Skeletal muscle tissue (tissue), 4 donors: Measurements from ENCODE around the gene SCNN1B. TPM values are rescaled to one million over a fixed set of nuclear protein-coding genes. Genes with fewer than 3 reads are reported as not detected.

Experiments
- H3K27ac ChIP-seq: one replicate; pipeline ENCODE4 v1.7.0; 2013; ENCODE audit warnings: mild to moderate bottlenecking, low read depth, low read length, inconsistent platforms
- H3K27me3 ChIP-seq, 3 donors: one replicate each; pipeline ENCODE4 v1.7.0; 2013; ENCODE audit warnings: low read length in 3 of 3; ENCODE audit not compliant: control insufficient read depth in 3 of 3, insufficient read depth in 3 of 3
- H3K36me3 ChIP-seq, 3 donors: one replicate each; pipeline ENCODE4 v1.7.0; 2013; ENCODE audit warnings: low read length in 3 of 3; ENCODE audit not compliant: control insufficient read depth in 3 of 3, insufficient read depth in 3 of 3
- H3K4me1 ChIP-seq, 3 donors: one replicate each; pipeline ENCODE4 v1.7.0; 2013; ENCODE audit warnings: low read length in 3 of 3, mild to moderate bottlenecking in 3 of 3; ENCODE audit not compliant: control insufficient read depth in 3 of 3, insufficient read depth in 3 of 3
- H3K4me3 ChIP-seq, 3 donors: one replicate each; pipeline ENCODE4 v1.7.0; 2013; ENCODE audit warnings: low read length in 3 of 3
- H3K9ac ChIP-seq, 3 donors: one replicate each; pipeline ENCODE4 v1.7.0; 2013; ENCODE audit warnings: low read length in 3 of 3, mild to moderate bottlenecking in 3 of 3, moderate library complexity in 2 of 3, low read depth in 1 of 3
- H3K9me3 ChIP-seq, 3 donors: one replicate each; pipeline ENCODE4 v1.7.0; 2013; ENCODE audit warnings: low read length in 3 of 3; ENCODE audit not compliant: control insufficient read depth in 3 of 3
- total RNA-seq: library from RNA; depleted of rRNA; stranded (reverse); fragments of >200 nt; gene quantifications from one replicate; pipeline ENCODE4 v1.2.3, GENCODE V29; 2014
- donor health status: Osteomylitis.

Gene SCNN1B
- total RNA-seq, 1 donor from 2014 or later, result not detected

- Histone ChIP-seq H3K4me1 (no peaks in the 10 kb centered on the region), H3K9me3 (no peaks in the 10 kb centered on the region), H3K9ac (no peak overlapping the region), H3K27ac (no peak overlapping the region), H3K4me3 (no peak overlapping the region), H3K27me3 (no peaks in the 10 kb centered on the region), H3K36me3 (no peaks in the 10 kb centered on the region)
Observed at GRCh38 chr16:23317266-23317661, 15.2 kb downstream of the SCNN1B start.

GRCh38 chr16:23317751-23318150, 15.6 kb downstream of the SCNN1B start:
- H3K27ac ChIP-seq, result no peak overlapping the region
- H3K4me1 ChIP-seq, result no peaks in the 10 kb centered on the region
- no peaks in the 10 kb centered on the region for H3K9me3 ChIP-seq
- H3K4me3 ChIP-seq, result no peak overlapping the region
- H3K27me3 ChIP-seq, result no peaks in the 10 kb centered on the region
- H3K36me3 ChIP-seq, result no peaks in the 10 kb centered on the region
- no peak overlapping the region for H3K9ac ChIP-seq

DNA sequence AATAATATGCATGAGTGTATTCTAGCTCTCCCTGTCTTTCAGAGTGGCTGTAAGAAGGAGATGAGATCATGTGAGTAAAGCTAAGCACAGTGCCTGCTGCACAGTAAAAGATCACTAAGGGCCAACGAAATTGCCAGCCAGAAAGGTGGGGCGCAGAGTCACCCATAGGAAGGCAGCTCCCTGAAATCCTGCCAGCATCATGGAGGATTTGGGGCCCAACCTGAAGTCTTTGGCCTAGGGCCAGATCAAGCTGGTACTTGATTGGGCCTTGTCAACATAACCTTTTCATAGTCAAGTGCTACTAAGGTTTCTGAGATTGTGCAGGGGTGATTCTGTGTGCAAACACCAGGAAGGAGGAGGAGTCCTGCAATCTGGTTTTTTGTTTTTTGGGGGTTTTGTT, 16.5 kb downstream of the SCNN1B start:
- no peaks in the 10 kb centered on the region for H3K9me3 ChIP-seq
- H3K27me3 ChIP-seq, result no peaks in the 10 kb centered on the region
- H3K4me1 ChIP-seq, result no peaks in the 10 kb centered on the region
- no peak overlapping the region for H3K27ac ChIP-seq
- H3K4me3 ChIP-seq, result no peak overlapping the region
- H3K9ac ChIP-seq, result no peak overlapping the region
- no peaks in the 10 kb centered on the region for H3K36me3 ChIP-seq

- Histone ChIP-seq H3K27me3 (no peaks in the 10 kb centered on the region), H3K4me1 (no peaks in the 10 kb centered on the region), H3K4me3 (no peak overlapping the region), H3K9me3 (no peaks in the 10 kb centered on the region), H3K36me3 (no peaks in the 10 kb centered on the region), H3K9ac (no peak overlapping the region), H3K27ac (no peak overlapping the region)
Observed at GRCh38 chr16:23319861-23320615, 17.9 kb downstream of the SCNN1B start.

DNA sequence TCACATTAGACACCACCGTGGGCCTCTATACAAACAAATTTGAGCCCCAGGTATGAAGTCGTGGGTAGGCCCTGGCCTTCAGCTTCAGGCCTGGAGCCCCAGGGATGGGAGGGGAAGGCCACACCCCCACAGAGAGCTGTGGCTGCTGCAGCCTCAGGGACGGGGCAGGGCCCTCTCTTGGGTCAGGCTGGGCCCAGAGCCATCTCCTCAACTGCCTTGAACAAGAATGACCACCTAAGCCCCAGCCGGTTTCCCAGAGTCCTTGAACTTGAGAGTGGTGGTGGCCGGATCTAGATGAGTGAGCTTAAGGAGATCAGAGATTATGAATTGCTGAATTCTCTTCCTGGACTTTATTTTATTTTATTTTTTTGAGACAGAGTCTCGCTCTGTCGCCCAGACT, 18.6 kb downstream of the SCNN1B start:
- Histone ChIP-seq H3K9ac (no peak overlapping the region), H3K9me3 (no peaks in the 10 kb centered on the region), H3K36me3 (no peaks in the 10 kb centered on the region), H3K27ac (no peak overlapping the region), H3K4me1 (no peaks in the 10 kb centered on the region), H3K27me3 (no peaks in the 10 kb centered on the region), H3K4me3 (no peak overlapping the region)

- Histone ChIP-seq H3K27me3 (no peaks in the 10 kb centered on the region), H3K9ac (no peak overlapping the region), H3K27ac (no peak overlapping the region), H3K36me3 (no peaks in the 10 kb centered on the region), H3K4me1 (no peaks in the 10 kb centered on the region), H3K4me3 (no peak overlapping the region), H3K9me3 (no peaks in the 10 kb centered on the region)
Observed at GRCh38 chr16:23321206-23321875, 19.2 kb downstream of the SCNN1B start.

DNA sequence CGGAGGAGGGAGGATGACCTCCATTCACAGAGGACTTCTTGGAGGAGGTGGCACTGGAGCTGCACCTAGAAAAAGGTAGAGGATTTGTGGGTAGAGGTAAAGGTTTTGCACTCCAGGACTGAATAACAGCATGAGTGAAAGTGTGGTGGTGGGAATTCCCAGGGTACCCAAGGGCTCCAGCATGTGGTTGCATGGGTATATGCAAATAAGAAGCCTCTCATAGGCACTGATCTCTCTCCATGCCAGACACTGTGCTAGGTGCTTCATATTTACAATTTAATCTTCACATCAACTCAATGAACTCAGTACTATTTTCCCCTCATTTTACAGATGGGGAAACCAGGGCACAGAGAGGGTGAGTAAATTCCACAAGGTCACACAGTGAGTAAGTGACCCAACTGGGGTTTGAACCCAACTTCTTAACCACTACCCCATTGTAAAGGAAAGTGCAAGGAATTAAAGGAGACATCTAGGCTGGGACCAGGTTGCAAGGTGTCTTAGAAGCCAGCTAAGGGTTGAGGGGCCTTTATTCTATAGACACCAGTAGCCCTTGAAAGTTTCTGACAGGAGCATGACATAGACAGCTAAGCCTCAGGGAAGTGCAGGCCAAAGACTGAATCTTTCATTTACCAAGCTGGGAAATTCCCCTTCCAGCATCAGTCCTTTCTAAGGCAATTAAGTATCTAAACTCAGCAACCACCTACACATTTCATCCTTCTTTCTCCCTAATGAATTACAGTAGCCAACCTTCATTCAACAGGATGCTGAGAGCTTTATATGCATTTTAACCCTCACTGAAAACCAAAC, 21.3 kb downstream of the SCNN1B start:
- Histone ChIP-seq H3K9ac (no peak overlapping the region), H3K27ac (no peak overlapping the region), H3K4me3 (no peak overlapping the region), H3K36me3 (no peaks in the 10 kb centered on the region), H3K27me3 (no peaks in the 10 kb centered on the region), H3K4me1 (no peaks in the 10 kb centered on the region), H3K9me3 (no peaks in the 10 kb centered on the region)

GRCh38 chr16:23324727-23325126, 22.6 kb downstream of the SCNN1B start:
- H3K27ac ChIP-seq, result no peak overlapping the region
- no peaks in the 10 kb centered on the region for H3K36me3 ChIP-seq
- no peaks in the 10 kb centered on the region for H3K9me3 ChIP-seq
- H3K9ac ChIP-seq, result no peak overlapping the region
- H3K4me1 ChIP-seq, result no peaks in the 10 kb centered on the region
- H3K4me3 ChIP-seq, result no peak overlapping the region
- no peaks in the 10 kb centered on the region for H3K27me3 ChIP-seq

GRCh38 chr16:23327836-23328235, 25.7 kb downstream of the SCNN1B start:
- Histone ChIP-seq H3K27me3 (no peaks in the 10 kb centered on the region), H3K4me1 (no peaks in the 10 kb centered on the region), H3K9me3 (no peaks in the 10 kb centered on the region), H3K27ac (no peak overlapping the region), H3K9ac (no peak overlapping the region), H3K36me3 (no peaks in the 10 kb centered on the region), H3K4me3 (no peak overlapping the region)

DNA sequence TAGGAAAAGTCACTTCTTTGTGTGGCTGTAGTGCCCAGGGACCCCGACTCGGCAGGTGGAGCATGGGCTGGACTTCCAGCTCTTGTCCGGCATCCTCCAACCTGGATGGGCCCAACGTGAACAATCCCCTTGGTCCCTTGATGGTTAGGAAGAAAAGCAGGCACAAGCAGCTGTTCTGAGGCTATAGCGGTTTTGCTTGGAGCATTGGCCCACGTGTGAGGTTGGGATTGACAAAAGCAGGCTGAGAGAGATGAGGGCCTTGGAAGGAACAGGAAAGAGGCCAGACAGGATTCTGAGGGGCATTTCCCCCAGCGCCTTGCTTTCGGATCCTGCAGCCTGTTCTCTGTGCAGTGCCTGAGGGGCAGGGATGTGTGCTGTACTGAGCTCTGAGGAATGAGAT, 28.1 kb downstream of the SCNN1B start:
- Histone ChIP-seq H3K9me3 (no peaks in the 10 kb centered on the region), H3K36me3 (no peaks in the 10 kb centered on the region), H3K4me3 (no peak overlapping the region), H3K9ac (no peak overlapping the region), H3K4me1 (no peaks in the 10 kb centered on the region), H3K27ac (no peak overlapping the region), H3K27me3 (peaks cover 0 to 2% (median 0%) of the 10 kb centered on the region in 3 donors)
